Liver (tissue), 9 donors: Measurements from ENCODE around the gene PYM1. TPM values are rescaled to one million over a fixed set of nuclear protein-coding genes. Genes with fewer than 3 reads are reported as not detected.

ENCODE experiments used
- DNase-seq: peaks from one replicate; pipeline ENCODE4 v3.0.0-alpha.2; 2017; ENCODE audit warnings: low spot score
- H3K27ac ChIP-seq, 2 donors: one replicate each; pipeline ENCODE4 v1.7.0; 2013; ENCODE audit warnings: inconsistent platforms in 2 of 2, low read length in 2 of 2, control low read depth in 1 of 2, low read depth in 1 of 2, mild to moderate bottlenecking in 1 of 2
- H3K27me3 ChIP-seq, 4 donors: one replicate each; pipeline versions ENCODE4 v1.6.1 to v1.7.0; 2013; ENCODE audit warnings: low read length in 3 of 4, inconsistent platforms in 1 of 4, mild to moderate bottlenecking in 1 of 4, moderate library complexity in 1 of 4; ENCODE audit not compliant: control insufficient read depth in 4 of 4, insufficient read depth in 4 of 4
- H3K36me3 ChIP-seq, 4 donors: one replicate each; pipeline versions ENCODE4 v1.6.1 to v1.7.0; 2013; ENCODE audit warnings: low read length in 3 of 4, mild to moderate bottlenecking in 3 of 4, low read depth in 1 of 4, moderate library complexity in 1 of 4; ENCODE audit not compliant: control insufficient read depth in 4 of 4, insufficient read depth in 3 of 4
- H3K4me1 ChIP-seq, 4 donors: one replicate each; pipeline versions ENCODE4 v1.6.1 to v1.7.0; 2013; ENCODE audit warnings: low read length in 3 of 4, mild to moderate bottlenecking in 3 of 4, moderate library complexity in 1 of 4; ENCODE audit not compliant: control insufficient read depth in 4 of 4, insufficient read depth in 4 of 4
- H3K4me3 ChIP-seq, 3 donors: one replicate each; pipeline versions ENCODE4 v1.6.1 to v1.7.0; 2013; ENCODE audit warnings: low read length in 3 of 3, control low read depth in 1 of 3, low read depth in 1 of 3, mild to moderate bottlenecking in 1 of 3
- H3K9ac ChIP-seq, 2 donors: one replicate each; pipeline ENCODE4 v1.7.0; 2013; ENCODE audit warnings: low read length in 2 of 2, mild to moderate bottlenecking in 2 of 2, moderate library complexity in 2 of 2, control low read depth in 1 of 2, low read depth in 1 of 2
- H3K9me3 ChIP-seq, 4 donors: one replicate each; pipeline versions ENCODE4 v1.6.1 to v1.7.0; 2013; ENCODE audit warnings: low read length in 3 of 4; ENCODE audit not compliant: control insufficient read depth in 4 of 4
- ATF3 ChIP-seq: IDR thresholded peaks from 2 replicates; pipeline ENCODE4 v1.6.1; 2016; ENCODE audit warnings: antibody characterized with exemption
- CTCF ChIP-seq: fragments of 150-350 bp; IDR thresholded peaks from 2 replicates; pipeline ENCODE4 v1.5.1; 2017; ENCODE audit warnings: improper control_type of control experiment, low read depth, low read length; ENCODE audit not compliant: missing input control
- EGR1 ChIP-seq, 2 donors: IDR thresholded peaks; 2 replicates each; pipeline ENCODE4 v1.6.1; 2016 to 2018; ENCODE audit warnings: antibody characterized with exemption in 2 of 2, low read depth in 2 of 2
- FOXA1 ChIP-seq: IDR thresholded peaks from 2 replicates; pipeline ENCODE4 v1.6.1; 2016; ENCODE audit warnings: antibody characterized with exemption
- FOXA2 ChIP-seq: IDR thresholded peaks from 2 replicates; pipeline ENCODE4 v1.6.1; 2016; ENCODE audit warnings: antibody characterized with exemption
- GABPA ChIP-seq, 2 donors: IDR thresholded peaks in 1 of 2; conservative IDR thresholded peaks in 1 of 2; 2 replicates each; pipeline ENCODE4 v1.6.1; 2016; ENCODE audit warnings: antibody characterized with exemption in 2 of 2, mild to moderate bottlenecking in 1 of 2, moderate library complexity in 1 of 2
- HNF4A ChIP-seq, 2 donors: conservative IDR thresholded peaks; 2 replicates each; pipeline ENCODE4 v1.6.1; 2016; ENCODE audit warnings: antibody characterized with exemption in 2 of 2, mild to moderate bottlenecking in 2 of 2
- HNF4G ChIP-seq: IDR thresholded peaks from 2 replicates; pipeline ENCODE4 v1.6.1; 2016; ENCODE audit warnings: antibody characterized with exemption
- MAX ChIP-seq: IDR thresholded peaks from 2 replicates; pipeline ENCODE4 v1.6.1; 2016; ENCODE audit warnings: antibody characterized with exemption
- NR2F2 ChIP-seq: IDR thresholded peaks from 2 replicates; pipeline ENCODE4 v1.6.1; 2016; ENCODE audit warnings: antibody characterized with exemption
- RAD21 ChIP-seq, 2 donors: IDR thresholded peaks; 2 replicates each; pipeline ENCODE4 v1.6.1; 2016; ENCODE audit warnings: antibody characterized with exemption in 2 of 2, mild to moderate bottlenecking in 2 of 2
- REST ChIP-seq: IDR thresholded peaks from 2 replicates; pipeline ENCODE4 v1.6.1; 2016; ENCODE audit warnings: antibody characterized with exemption, mild to moderate bottlenecking
- RXRA ChIP-seq, 2 donors: IDR thresholded peaks; 2 replicates each; pipeline ENCODE4 v1.6.1; 2017 to 2018; ENCODE audit warnings: antibody characterized with exemption in 2 of 2, mild to moderate bottlenecking in 1 of 2
- SP1 ChIP-seq: IDR thresholded peaks from 2 replicates; pipeline ENCODE4 v1.6.1; 2018; ENCODE audit warnings: antibody characterized with exemption, mild to moderate bottlenecking
- TAF1 ChIP-seq: conservative IDR thresholded peaks from 2 replicates; pipeline ENCODE4 v1.6.1; 2016; ENCODE audit warnings: antibody characterized with exemption, mild to moderate bottlenecking
- YY1 ChIP-seq: IDR thresholded peaks from 2 replicates; pipeline ENCODE4 v1.6.1; 2016; ENCODE audit warnings: antibody characterized with exemption, mild to moderate bottlenecking
- ZBTB33 ChIP-seq: IDR thresholded peaks from 2 replicates; pipeline ENCODE4 v1.6.1; 2016; ENCODE audit warnings: antibody characterized with exemption
- WGBS: extraction: QIAGEN DNeasy Blood & Tissue Kit; methylation state at CpG from one replicate; pipeline ENCODE4 v1.1.7; 2013; 5-methylcytosine and 5-hydroxymethylcytosine counted together
- polyA plus RNA-seq, 2 donors: library from polyadenylated mRNA; stranded (reverse) in 1 of 2; unstranded in 1 of 2; fragments of 200-250 nt in 1 of 2; fragments of >200 nt in 1 of 2; fragmentation: Nextera tagmentation in 1 of 2; extraction: Ambion mirVana in 1 of 2; gene quantifications; one replicate each; pipeline versions ENCODE4 v1.2.1 to v1.2.3, GENCODE V29; 2013 to 2015
- total RNA-seq, 2 donors: library from RNA; depleted of rRNA; stranded (reverse); fragments of >200 nt; gene quantifications; one replicate each; pipeline ENCODE4 v1.2.3, GENCODE V29; 2014
- donor health status: healthy.
- donor health status: healthy.
- donor health status: healthy.
- donor health status: healthy.
- donor health status: healthy.

The PYM1 gene
- total and polyA plus RNA-seq, 4 donors = 16.7 to 29.4 (median 21.3) TPM

- no peak for TF ChIP-seq ATF3
- peak; percentile 4 to 14 for TF ChIP-seq RAD21 (IDR thresholded peaks at IDR 0.05)
- no peak for TF ChIP-seq FOXA2
- TF ChIP-seq GABPA (IDR thresholded peaks at IDR 0.05 in 1 of 2, conservative IDR thresholded peaks at IDR 0.05 in 1 of 2) = no peak
Observed at GRCh38 chr12:55966408-55967281, 39.0 kb upstream of the PYM1 start, which contains the start of gene CDK2 (continued).

- 13% methylated on average over 4 of the region's 4 CpGs for WGBS
- H3K27ac ChIP-seq = peak within 1 kb of the TSS; percentile 65 to 86
- no peak for TF ChIP-seq HNF4A (conservative IDR thresholded peaks at IDR 0.05)
- no peak for TF ChIP-seq CTCF
- no peak for TF ChIP-seq ZBTB33
- TF ChIP-seq FOXA1 = no peak
- TF ChIP-seq NR2F2 = no peak
- TF ChIP-seq ATF3 = no peak
- no peak for TF ChIP-seq MAX
- TF ChIP-seq FOXA2 = no peak
- TF ChIP-seq YY1 = no peak
- no peak for TF ChIP-seq SP1
- TF ChIP-seq GABPA (IDR thresholded peaks at IDR 0.05 in 1 of 2, conservative IDR thresholded peaks at IDR 0.05 in 1 of 2) = no peak
- no peak for TF ChIP-seq TAF1
- TF ChIP-seq EGR1 (IDR thresholded peaks at IDR 0.05; ENCODE audit: low read depth in 2 of 2) = no peak
- H3K4me3 ChIP-seq = peak within 1 kb of the TSS; percentile 62 to 88 (median 64)
- no peaks in the 10 kb centered on the region for H3K27me3 ChIP-seq
- DNase-seq = no peak
- peaks cover 7 to 17% (median 11%) of the 10 kb centered on the region in 4 donors for H3K4me1 ChIP-seq
- peaks cover 0 to 4% (median 0%) of the 10 kb centered on the region in 4 donors for H3K36me3 ChIP-seq
- H3K9me3 ChIP-seq = no peaks in the 10 kb centered on the region
- peak within 1 kb of the TSS; percentile 65 to 80 for H3K9ac ChIP-seq
Observed at GRCh38 chr12:55965941-55966407, 38.3 kb upstream of the PYM1 start, which contains the start of gene PMEL. Gene PMEL, minus strand, starts transcription at chr12:55966042. Its CDS starts 31 bp downstream, at chr12:55966011.

- H3K4me3 ChIP-seq = no peak overlapping the region
- WGBS = 89% methylated on average over 5 of the region's 5 CpGs
- TF ChIP-seq SP1 (no peak), HNF4A (conservative IDR thresholded peaks at IDR 0.05) (no peak), RAD21 (IDR thresholded peaks at IDR 0.05) (no peak), FOXA1 (no peak), NR2F2 (no peak), CTCF (no peak), FOXA2 (no peak), HNF4G (no peak), RXRA (IDR thresholded peaks at IDR 0.05) (no peak), GABPA (IDR thresholded peaks at IDR 0.05 in 1 of 2, conservative IDR thresholded peaks at IDR 0.05 in 1 of 2) (no peak), REST (no peak)
Observed at GRCh38 chr12:55965240-55965639, 37.5 kb upstream of the PYM1 start.

More at GRCh38 chr12:55965240-55965639, 37.5 kb upstream of the PYM1 start:
- peaks cover 0 to 4% (median 0%) of the 10 kb centered on the region in 4 donors for H3K36me3 ChIP-seq
- H3K27me3 ChIP-seq = no peaks in the 10 kb centered on the region
- no peak for DNase-seq
- no peak overlapping the region for H3K27ac ChIP-seq
- peaks cover 7 to 17% (median 11%) of the 10 kb centered on the region in 4 donors for H3K4me1 ChIP-seq
- no peak overlapping the region for H3K9ac ChIP-seq
- no peaks in the 10 kb centered on the region for H3K9me3 ChIP-seq
